ENCODE results near the gene AKAP10.
A peak's percentile ranks its signal among the peaks of the same experiment; 100 is the strongest.
"Not testable (repeated sequence)": the region's sequence is repeated elsewhere in the genome, so short reads cannot be mapped to it uniquely, and the experiment has no call there.

The AKAP10 gene

GRCh38 chr17:19938736-19939135, 38.9 kb downstream of the AKAP10 start:
- no peak for DNase-seq
- intact Hi-C loops (cut with DNase I): no loop called here

- intact Hi-C loops (cut with DNase I): no loop called here
- DNase-seq: no peak
Observed at GRCh38 chr17:19937522-19937921, 40.1 kb downstream of the AKAP10 start.

- no peak for DNase-seq
- intact Hi-C loops (cut with DNase I): no loop called here
Observed at GRCh38 chr17:19935169-19935568, 42.5 kb downstream of the AKAP10 start.

- no peak for DNase-seq
- intact Hi-C loops (cut with DNase I): no loop called here
Observed at GRCh38 chr17:19933628-19934027, 44.0 kb downstream of the AKAP10 start.

GRCh38 chr17:19933221-19933620, 44.4 kb downstream of the AKAP10 start:
- intact Hi-C loops (cut with DNase I): no loop called here
- DNase-seq: no peak

- no peak for DNase-seq
- intact Hi-C loops (cut with DNase I): no loop called here
Observed at GRCh38 chr17:19928299-19928698, 49.3 kb downstream of the AKAP10 start.

GRCh38 chr17:19915245-19915978, 62.2 kb downstream of the AKAP10 start:
- intact Hi-C loops (cut with DNase I): no loop called here
- no peak for DNase-seq

- intact Hi-C loops (cut with DNase I): no loop called here
- no peak for DNase-seq
Observed at GRCh38 chr17:19911033-19911432, 66.6 kb downstream of the AKAP10 start.

GRCh38 chr17:19909139-19909538, 68.5 kb downstream of the AKAP10 start:
- intact Hi-C loops (cut with DNase I): no loop called here
- DNase-seq: no peak

- intact Hi-C loops (cut with DNase I): no loop called here
- DNase-seq: no peak
Observed at GRCh38 chr17:19905502-19905901, 72.1 kb downstream of the AKAP10 start.

GRCh38 chr17:19904924-19905323, 72.7 kb downstream of the AKAP10 start:
- peak in 4 of 10 donors; percentile 13 to 90 (median 24) for DNase-seq
- intact Hi-C loops (cut with DNase I): no loop called here

GRCh38 chr17:19904412-19904811, 73.2 kb downstream of the AKAP10 start:
- DNase-seq: no peak

GRCh38 chr17:19900809-19901208, 76.8 kb downstream of the AKAP10 start:
- intact Hi-C loops (cut with DNase I): no loop called here

More at GRCh38 chr17:19904412-19904811, 73.2 kb downstream of the AKAP10 start:
- intact Hi-C loops (cut with DNase I): no loop called here

GRCh38 chr17:19897903-19898302, 79.7 kb downstream of the AKAP10 start:
- no peak for DNase-seq
- intact Hi-C loops (cut with DNase I): no loop called here

More at GRCh38 chr17:19900809-19901208, 76.8 kb downstream of the AKAP10 start:
- no peak for DNase-seq

GRCh38 chr17:19897090-19897837, 80.4 kb downstream of the AKAP10 start:
- intact Hi-C loops (cut with DNase I): no loop called here
- peak in 1 of 10 donors; percentile 11 for DNase-seq

GRCh38 chr17:19896679-19897078, 80.9 kb downstream of the AKAP10 start:
- intact Hi-C loops (cut with DNase I): no loop called here
- DNase-seq: no peak

GRCh38 chr17:19890554-19890953, 87.1 kb downstream of the AKAP10 start:
- intact Hi-C loops (cut with DNase I): not testable (repeated sequence)
- peak in 1 of 10 donors; percentile 20 for DNase-seq

GRCh38 chr17:19890001-19890400, 87.6 kb downstream of the AKAP10 start:
- intact Hi-C loops (cut with DNase I); DNase-seq: not testable (repeated sequence)

- no peak for DNase-seq
- intact Hi-C loops (cut with DNase I): no loop called here
Observed at GRCh38 chr17:19886116-19886515, 91.5 kb downstream of the AKAP10 start.

- no peak for DNase-seq
- intact Hi-C loops (cut with DNase I): no loop called here
Observed at GRCh38 chr17:19883537-19884215, 94.0 kb downstream of the AKAP10 start.

GRCh38 chr17:19880393-19880792, 97.2 kb downstream of the AKAP10 start:
- intact Hi-C loops (cut with DNase I): no loop called here
- DNase-seq: no peak

Measured in posterior cingulate gyrus (tissue), 11 donors.